Myocyte (in vitro differentiated cells): Measurements from ENCODE around the gene RAB11FIP5. TPM values are rescaled to one million over a fixed set of nuclear protein-coding genes. Genes with fewer than 3 reads are reported as not detected.

Source experiments
- DNase-seq: peaks from one replicate; pipeline ENCODE4 v3.0.0-alpha.2; 2012; ENCODE audit warnings: low read depth
- total RNA-seq: library from RNA; depleted of rRNA; stranded (reverse); fragments of >200 nt; gene quantifications from 2 replicates; pipeline ENCODE4 v1.2.3, GENCODE V29; 2014

The RAB11FIP5 gene
- total RNA-seq, 1 donor from 2014 or later, result 87.2 TPM

GRCh38 chr2:73033766-73034381, 78.9 kb downstream of the RAB11FIP5 start:
- DNase-seq, result no peak

- no peak for DNase-seq
These were observed 79.5 kb downstream of the RAB11FIP5 start for GRCh38 chr2:73033142-73033765.

DNA sequence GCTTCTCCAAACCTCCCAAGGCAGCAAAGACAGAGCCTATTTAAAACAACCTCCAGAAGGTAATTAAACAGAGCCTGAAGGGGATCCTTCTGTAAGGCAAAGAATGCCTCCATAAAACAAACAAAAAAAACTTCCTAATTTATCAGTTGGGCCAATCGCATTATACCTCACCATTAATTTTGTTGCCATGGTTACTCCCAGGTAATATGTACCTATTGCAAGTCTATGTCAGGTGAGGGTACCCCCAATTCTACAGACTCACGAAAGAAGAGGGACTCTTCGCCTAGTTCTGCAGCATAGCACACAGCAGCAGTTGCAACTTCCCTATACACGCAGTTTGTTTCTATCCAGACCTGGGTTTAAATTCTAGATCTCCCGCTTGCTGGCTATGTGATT, 80.0 kb downstream of the RAB11FIP5 start:
- no peak for DNase-seq

- DNase-seq, result no peak
These were observed 80.7 kb downstream of the RAB11FIP5 start for GRCh38 chr2:73031725-73032701.

GRCh38 chr2:73031095-73031678, 81.6 kb downstream of the RAB11FIP5 start:
- no peak for DNase-seq

DNA sequence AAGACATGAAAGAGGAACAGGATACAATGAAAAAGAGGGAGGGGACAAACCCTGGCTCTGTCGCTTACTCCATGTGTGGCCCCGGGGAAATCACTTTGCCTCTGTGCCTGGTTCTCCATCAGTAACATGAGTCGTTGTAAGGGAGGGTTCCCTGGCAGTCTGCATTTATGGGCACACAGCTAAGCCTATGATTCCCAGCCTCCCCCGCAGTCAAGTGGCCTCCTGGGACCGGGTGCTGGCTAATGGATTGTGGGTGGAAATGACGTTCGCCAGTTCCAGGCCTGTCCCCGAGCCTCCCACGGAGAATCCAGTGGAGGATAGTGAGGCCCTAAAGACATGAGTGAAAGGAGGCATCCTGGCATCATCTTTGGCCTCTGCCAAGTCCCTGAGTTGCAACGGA, 83.9 kb downstream of the RAB11FIP5 start:
- DNase-seq, result no peak

GRCh38 chr2:73027340-73027739, 85.4 kb downstream of the RAB11FIP5 start:
- DNase-seq, result no peak

DNA sequence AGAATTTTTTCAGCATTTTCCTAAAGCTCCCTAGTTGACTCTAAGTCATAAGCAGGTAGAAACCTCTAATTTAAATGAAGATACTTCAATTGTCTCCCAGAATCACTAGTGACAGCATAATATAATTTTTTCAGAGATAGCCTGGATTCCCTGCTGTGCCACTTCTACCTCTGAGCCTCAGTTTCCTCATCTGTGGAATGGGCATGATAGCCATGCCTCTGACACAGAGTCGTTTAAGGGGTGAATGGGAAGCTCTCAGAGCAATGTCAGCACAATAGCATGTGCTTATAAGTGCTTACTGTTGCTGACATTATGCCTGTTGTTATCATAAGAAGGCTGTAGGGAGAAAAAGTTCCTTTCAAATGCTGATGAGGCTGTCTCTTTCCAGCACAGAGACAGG, 89.3 kb downstream of the RAB11FIP5 start:
- DNase-seq, result no peak

Other genes with a start within 250 kb of the RAB11FIP5 start
- 26.4 and 27.0 TPM in 2 replicates for gene SPR, start 225.5 kb downstream of the RAB11FIP5 start, total RNA-seq
- gene EMX1, start 195.4 kb downstream of the RAB11FIP5 start, total RNA-seq, result not detected in 2 replicates
- gene SFXN5, start 41.2 kb downstream of the RAB11FIP5 start, total RNA-seq, result 8.0 and 9.5 TPM in 2 replicates
- gene NOTO, start 89.6 kb upstream of the RAB11FIP5 start, total RNA-seq, result not detected in 2 replicates
- 18.9 and 20.0 TPM in 2 replicates for gene SMYD5, start 101.3 kb upstream of the RAB11FIP5 start, total RNA-seq
- 101 and 102 TPM in 2 replicates for gene PRADC1, start 120.3 kb upstream of the RAB11FIP5 start, total RNA-seq
- gene CCT7, start 121.4 kb upstream of the RAB11FIP5 start, total RNA-seq, result 425 and 436 TPM in 2 replicates
- 2.6 and 7.3 TPM in 2 replicates for gene FBXO41, start 171.5 kb upstream of the RAB11FIP5 start, total RNA-seq
- not detected in 2 replicates for gene EGR4, start 180.6 kb upstream of the RAB11FIP5 start, total RNA-seq